ENCODE results near the gene SEPHS1.

SEPHS1 gene

DNA sequence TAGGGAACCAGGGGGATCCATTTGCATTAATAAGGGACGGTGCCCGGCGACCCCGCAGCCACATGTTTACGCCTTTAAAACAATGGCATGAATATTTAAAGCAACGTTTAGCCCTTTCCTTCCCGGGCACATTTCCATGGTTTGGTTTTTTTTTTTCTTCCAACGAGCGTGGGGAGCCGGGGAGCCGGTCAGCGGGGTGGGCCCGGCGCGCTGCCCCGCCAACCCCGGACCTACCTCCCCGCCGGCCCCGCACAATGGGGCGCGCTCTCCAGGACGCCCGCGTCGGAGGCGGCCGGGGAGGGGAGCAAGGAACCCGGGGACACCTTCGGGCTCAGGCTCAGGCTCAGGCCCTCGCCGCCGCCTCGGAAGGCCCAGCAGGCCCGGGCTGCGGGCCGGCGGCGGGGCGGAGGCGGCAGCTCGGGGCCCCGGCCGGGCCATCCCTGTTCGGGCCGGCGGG lies 1.0 kb downstream of the SEPHS1 start:
- Histone ChIP-seq H3K9ac (ENCODE audit: low read length in 5 of 5) (peak overlapping the region; percentile 69 to 87 (median 85)), H3K4me3 (ENCODE audit: low read depth in 1 of 5, low read length in 5 of 5) (peak overlapping the region; percentile 67 to 79 (median 72)), H3K36me3 (ENCODE audit: control insufficient read depth in 5 of 5, insufficient read depth in 5 of 5, low read length in 5 of 5) (peaks cover 0 to 7% (median 0%) of the 10 kb centered on the region in 5 donors), H3K9me3 (ENCODE audit: control insufficient read depth in 5 of 5, low read length in 5 of 5) (no peaks in the 10 kb centered on the region), H3K27ac (ENCODE audit: low read depth, low read length) (peak overlapping the region; percentile 87), H3K27me3 (ENCODE audit: control insufficient read depth in 5 of 5, insufficient read depth in 4 of 5, low read length in 5 of 5) (peaks cover 7 to 10% (median 8%) of the 10 kb centered on the region in 5 donors), H3K4me1 (ENCODE audit: control insufficient read depth in 5 of 5, insufficient read depth in 5 of 5, low read length in 5 of 5) (peaks cover 8 to 44% (median 41%) of the 10 kb centered on the region in 5 donors)

DNA sequence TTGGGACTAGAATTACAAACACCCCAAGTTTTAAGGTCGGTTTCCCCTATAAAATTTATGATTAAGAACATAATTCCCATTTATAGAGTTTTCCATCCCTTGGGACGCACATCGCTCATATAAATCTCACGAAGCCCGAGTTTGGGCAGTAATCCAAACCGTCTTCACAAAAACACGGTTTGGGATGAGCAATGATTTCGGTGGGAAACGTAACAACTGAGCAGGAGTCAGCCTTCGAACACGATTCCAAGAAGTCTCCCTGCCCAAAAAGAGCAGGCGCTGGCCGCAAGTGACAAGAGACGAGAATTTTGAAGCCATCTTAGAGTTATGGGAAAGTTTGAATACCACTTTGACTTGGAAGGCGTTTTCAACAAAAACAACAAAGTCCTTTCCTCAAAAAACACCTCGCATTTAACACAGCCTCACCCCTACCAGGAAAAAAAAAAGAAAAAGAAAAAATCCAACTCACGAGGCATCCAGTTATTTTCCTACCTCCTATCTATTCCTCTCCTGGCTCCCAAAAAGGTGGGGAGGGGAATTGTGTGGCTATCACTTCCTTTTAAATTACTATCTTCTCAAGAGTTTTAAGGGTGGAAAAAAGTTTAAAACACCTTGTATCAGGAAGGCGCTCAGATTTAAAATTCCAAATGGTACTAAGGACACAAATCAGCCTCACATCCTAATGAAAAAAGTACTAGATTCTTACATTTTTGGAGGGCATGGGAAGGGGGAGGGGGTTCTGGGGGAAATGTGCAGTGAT lies 1.6 kb downstream of the SEPHS1 start:
- Histone ChIP-seq H3K27ac (ENCODE audit: low read depth, low read length) (peak overlapping the region; percentile 87), H3K9ac (ENCODE audit: low read length in 5 of 5) (peak overlapping the region; percentile 69 to 87 (median 85)), H3K4me1 (ENCODE audit: control insufficient read depth in 5 of 5, insufficient read depth in 5 of 5, low read length in 5 of 5) (peaks cover 8 to 44% (median 39%) of the 10 kb centered on the region in 5 donors), H3K36me3 (ENCODE audit: control insufficient read depth in 5 of 5, insufficient read depth in 5 of 5, low read length in 5 of 5) (peaks cover 0 to 7% (median 0%) of the 10 kb centered on the region in 5 donors), H3K9me3 (ENCODE audit: control insufficient read depth in 5 of 5, low read length in 5 of 5) (no peaks in the 10 kb centered on the region), H3K27me3 (ENCODE audit: control insufficient read depth in 5 of 5, insufficient read depth in 4 of 5, low read length in 5 of 5) (peaks cover 1 to 4% (median 2%) of the 10 kb centered on the region in 5 donors), H3K4me3 (ENCODE audit: low read depth in 1 of 5, low read length in 5 of 5) (peak overlapping the region; percentile 67 to 79 (median 72))

DNA sequence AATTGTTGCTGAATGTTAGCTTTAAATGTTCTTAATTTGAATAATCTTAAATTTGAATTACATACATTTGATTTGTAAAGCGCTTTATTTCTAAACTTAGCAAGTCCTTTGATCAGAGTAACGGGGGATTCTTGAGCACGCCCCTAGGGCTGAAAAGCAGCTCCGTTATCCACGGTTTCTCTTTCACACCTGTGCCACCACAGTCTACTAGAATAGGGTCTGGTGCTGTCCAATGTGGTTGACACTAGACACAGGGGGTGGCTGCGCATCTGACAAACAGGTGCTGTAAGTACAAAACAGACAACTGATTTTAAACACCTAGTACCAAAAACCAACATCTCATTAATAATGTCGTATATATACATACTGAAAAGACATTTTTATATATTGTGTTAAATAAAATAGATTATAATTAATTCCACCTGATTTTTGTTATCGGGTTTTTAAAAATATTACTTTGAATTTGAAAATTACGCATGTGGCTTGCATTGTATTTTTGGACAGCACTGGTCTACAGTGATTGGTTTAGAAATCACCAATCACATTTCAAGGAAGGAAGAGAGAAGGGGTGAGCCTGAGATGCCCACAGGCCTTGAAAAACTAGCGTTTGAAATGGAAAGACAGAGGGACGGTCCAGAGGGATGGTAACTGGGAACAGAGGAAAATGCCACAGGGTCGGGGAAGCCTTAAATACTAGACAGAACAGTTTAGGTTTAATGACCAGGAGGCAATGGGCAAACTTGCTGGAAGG lies 7.3 kb downstream of the SEPHS1 start:
- no peak overlapping the region for H3K4me3 ChIP-seq (ENCODE audit: low read depth in 1 of 5, low read length in 5 of 5)
- H3K27me3 ChIP-seq (ENCODE audit: control insufficient read depth in 5 of 5, insufficient read depth in 4 of 5, low read length in 5 of 5), result no peaks in the 10 kb centered on the region
- peaks cover 0 to 16% (median 8%) of the 10 kb centered on the region in 5 donors for H3K36me3 ChIP-seq (ENCODE audit: control insufficient read depth in 5 of 5, insufficient read depth in 5 of 5, low read length in 5 of 5)
- peaks cover 3 to 33% (median 21%) of the 10 kb centered on the region in 5 donors for H3K4me1 ChIP-seq (ENCODE audit: control insufficient read depth in 5 of 5, insufficient read depth in 5 of 5, low read length in 5 of 5)
- H3K9me3 ChIP-seq (ENCODE audit: control insufficient read depth in 5 of 5, low read length in 5 of 5), result no peaks in the 10 kb centered on the region
- H3K27ac ChIP-seq (ENCODE audit: low read depth, low read length), result no peak overlapping the region
- no peak overlapping the region for H3K9ac ChIP-seq (ENCODE audit: low read length in 5 of 5)

DNA sequence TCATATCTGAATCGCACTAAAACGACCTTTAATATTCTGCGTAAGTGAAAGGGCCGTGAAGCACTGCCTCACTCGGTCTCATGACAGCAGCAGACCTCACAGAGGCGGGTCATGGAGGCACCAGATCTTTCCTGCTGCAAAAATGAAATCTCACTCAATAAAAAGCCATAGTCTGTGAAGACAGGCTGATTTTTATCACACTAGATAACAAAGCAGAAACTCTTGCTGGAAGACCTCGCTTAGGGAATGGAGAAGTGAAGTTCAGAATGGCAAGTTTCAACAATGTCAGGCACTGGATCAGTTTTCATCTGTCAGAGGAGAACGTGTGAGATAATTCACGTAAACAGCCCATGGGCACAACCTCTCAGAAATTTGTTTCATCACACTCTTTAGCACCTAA lies 8.0 kb downstream of the SEPHS1 start:
- Histone ChIP-seq H3K9ac (ENCODE audit: low read length in 5 of 5) (no peak overlapping the region), H3K27me3 (ENCODE audit: control insufficient read depth in 5 of 5, insufficient read depth in 4 of 5, low read length in 5 of 5) (no peaks in the 10 kb centered on the region), H3K4me1 (ENCODE audit: control insufficient read depth in 5 of 5, insufficient read depth in 5 of 5, low read length in 5 of 5) (peaks cover 2 to 26% (median 16%) of the 10 kb centered on the region in 5 donors), H3K36me3 (ENCODE audit: control insufficient read depth in 5 of 5, insufficient read depth in 5 of 5, low read length in 5 of 5) (peaks cover 0 to 18% (median 9%) of the 10 kb centered on the region in 5 donors), H3K9me3 (ENCODE audit: control insufficient read depth in 5 of 5, low read length in 5 of 5) (no peaks in the 10 kb centered on the region), H3K4me3 (ENCODE audit: low read depth in 1 of 5, low read length in 5 of 5) (no peak overlapping the region), H3K27ac (ENCODE audit: low read depth, low read length) (no peak overlapping the region)

DNA sequence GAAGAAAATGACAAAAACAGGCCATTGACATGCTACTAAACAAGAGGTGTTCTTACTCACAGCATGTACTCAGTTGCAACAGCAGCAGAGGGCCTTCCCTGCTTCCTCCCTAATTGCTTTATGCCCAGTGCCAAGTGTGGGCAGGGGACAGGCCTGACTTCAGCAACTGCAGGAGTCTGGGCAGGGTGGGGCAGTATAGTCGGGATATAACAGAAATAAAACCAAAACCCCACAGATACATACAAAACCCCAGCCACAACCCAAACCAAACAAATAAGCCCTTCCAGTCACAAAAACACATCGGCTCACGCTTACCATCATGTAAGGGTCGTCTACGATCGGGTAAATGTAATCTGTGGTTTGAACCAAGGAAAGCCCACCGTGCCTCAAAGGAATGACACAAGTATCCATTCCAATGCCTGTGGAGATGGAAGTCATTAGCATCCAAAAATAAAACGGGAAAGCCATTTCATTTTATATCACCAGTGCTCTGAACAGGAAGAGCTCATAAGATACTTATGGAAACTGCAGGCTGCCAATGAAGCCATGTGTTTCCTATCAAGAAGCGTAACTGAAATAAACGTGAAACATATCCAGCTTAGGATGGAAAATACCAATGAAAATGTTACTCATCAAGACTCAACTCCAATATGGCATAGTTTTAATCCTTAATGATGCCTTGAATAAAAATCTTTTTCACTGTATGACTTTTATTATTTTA lies 9.5 kb downstream of the SEPHS1 start:
- Histone ChIP-seq H3K27ac (ENCODE audit: low read depth, low read length) (peak overlapping the region; percentile 52), H3K4me1 (ENCODE audit: control insufficient read depth in 5 of 5, insufficient read depth in 5 of 5, low read length in 5 of 5) (peaks cover 2 to 23% (median 16%) of the 10 kb centered on the region in 5 donors), H3K27me3 (ENCODE audit: control insufficient read depth in 5 of 5, insufficient read depth in 4 of 5, low read length in 5 of 5) (no peaks in the 10 kb centered on the region), H3K36me3 (ENCODE audit: control insufficient read depth in 5 of 5, insufficient read depth in 5 of 5, low read length in 5 of 5) (peaks cover 0 to 26% (median 14%) of the 10 kb centered on the region in 5 donors), H3K9me3 (ENCODE audit: control insufficient read depth in 5 of 5, low read length in 5 of 5) (no peaks in the 10 kb centered on the region), H3K4me3 (ENCODE audit: low read depth in 1 of 5, low read length in 5 of 5) (peak overlapping the region; percentile 31 to 62 (median 43)), H3K9ac (ENCODE audit: low read length in 5 of 5) (peak overlapping the region in 2 of 5 donors; percentile 6 to 55)

DNA sequence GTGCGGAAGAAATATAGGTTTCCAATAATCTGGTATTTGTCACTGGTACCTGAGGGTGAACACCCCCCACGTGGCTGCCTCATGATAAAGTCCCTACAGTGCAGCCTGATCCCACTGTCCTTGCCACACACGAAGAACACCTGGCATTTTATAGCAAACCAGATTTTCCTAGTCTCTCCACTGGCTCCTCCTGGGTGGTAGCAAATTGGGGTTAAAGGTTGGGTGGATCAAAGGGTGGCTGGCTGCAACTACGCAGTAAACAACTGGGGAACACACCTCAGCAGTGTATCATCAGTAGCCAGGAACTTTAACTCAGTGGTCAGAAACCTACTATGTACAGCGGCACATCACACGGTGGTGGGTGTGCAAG lies 10.3 kb downstream of the SEPHS1 start:
- Histone ChIP-seq H3K27me3 (ENCODE audit: control insufficient read depth in 5 of 5, insufficient read depth in 4 of 5, low read length in 5 of 5) (no peaks in the 10 kb centered on the region), H3K4me1 (ENCODE audit: control insufficient read depth in 5 of 5, insufficient read depth in 5 of 5, low read length in 5 of 5) (peaks cover 2 to 23% (median 16%) of the 10 kb centered on the region in 5 donors), H3K4me3 (ENCODE audit: low read depth in 1 of 5, low read length in 5 of 5) (peak overlapping the region in 1 of 5 donors; percentile 62), H3K27ac (ENCODE audit: low read depth, low read length) (peak overlapping the region; percentile 52), H3K9ac (ENCODE audit: low read length in 5 of 5) (no peak overlapping the region), H3K36me3 (ENCODE audit: control insufficient read depth in 5 of 5, insufficient read depth in 5 of 5, low read length in 5 of 5) (peaks cover 0 to 33% (median 16%) of the 10 kb centered on the region in 5 donors), H3K9me3 (ENCODE audit: control insufficient read depth in 5 of 5, low read length in 5 of 5) (no peaks in the 10 kb centered on the region)

DNA sequence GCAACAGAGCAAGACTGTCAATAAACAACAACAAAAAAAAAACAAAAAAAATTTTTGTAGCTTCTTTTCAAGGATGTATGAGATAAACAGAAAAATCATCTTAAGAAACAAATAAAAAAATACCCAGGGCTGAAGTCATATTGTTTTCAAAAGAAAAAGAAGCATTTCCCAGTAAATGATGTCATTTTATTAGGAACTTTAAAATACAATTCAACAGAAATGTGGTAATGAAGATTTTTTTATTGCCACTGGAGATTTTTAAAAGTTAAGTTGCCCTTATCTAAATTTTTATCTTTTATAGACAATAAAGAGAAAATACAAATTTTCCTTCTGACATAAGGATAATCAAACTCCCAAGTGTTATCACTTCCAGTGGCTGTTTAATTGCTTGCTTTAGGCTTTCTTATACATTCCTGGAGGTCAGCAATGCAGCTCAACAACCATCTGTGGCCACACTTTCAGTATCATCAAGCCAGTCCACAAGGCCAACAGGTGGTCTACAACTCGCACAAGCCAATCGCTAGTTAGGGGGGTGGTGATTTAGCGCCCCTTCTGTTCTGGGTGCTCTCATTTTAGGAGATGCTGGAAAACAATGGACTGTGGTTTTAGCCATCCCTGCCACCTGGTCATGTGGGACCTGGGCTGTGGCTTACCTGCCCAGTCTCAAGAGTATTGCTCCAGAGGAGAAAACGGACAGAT lies 10.8 kb downstream of the SEPHS1 start:
- no peaks in the 10 kb centered on the region for H3K27me3 ChIP-seq (ENCODE audit: control insufficient read depth in 5 of 5, insufficient read depth in 4 of 5, low read length in 5 of 5)
- peaks cover 2 to 23% (median 16%) of the 10 kb centered on the region in 5 donors for H3K4me1 ChIP-seq (ENCODE audit: control insufficient read depth in 5 of 5, insufficient read depth in 5 of 5, low read length in 5 of 5)
- peaks cover 0 to 37% (median 19%) of the 10 kb centered on the region in 5 donors for H3K36me3 ChIP-seq (ENCODE audit: control insufficient read depth in 5 of 5, insufficient read depth in 5 of 5, low read length in 5 of 5)
- H3K9ac ChIP-seq (ENCODE audit: low read length in 5 of 5), result no peak overlapping the region
- peak overlapping the region; percentile 52 for H3K27ac ChIP-seq (ENCODE audit: low read depth, low read length)
- no peaks in the 10 kb centered on the region for H3K9me3 ChIP-seq (ENCODE audit: control insufficient read depth in 5 of 5, low read length in 5 of 5)
- H3K4me3 ChIP-seq (ENCODE audit: low read depth in 1 of 5, low read length in 5 of 5), result no peak overlapping the region

DNA sequence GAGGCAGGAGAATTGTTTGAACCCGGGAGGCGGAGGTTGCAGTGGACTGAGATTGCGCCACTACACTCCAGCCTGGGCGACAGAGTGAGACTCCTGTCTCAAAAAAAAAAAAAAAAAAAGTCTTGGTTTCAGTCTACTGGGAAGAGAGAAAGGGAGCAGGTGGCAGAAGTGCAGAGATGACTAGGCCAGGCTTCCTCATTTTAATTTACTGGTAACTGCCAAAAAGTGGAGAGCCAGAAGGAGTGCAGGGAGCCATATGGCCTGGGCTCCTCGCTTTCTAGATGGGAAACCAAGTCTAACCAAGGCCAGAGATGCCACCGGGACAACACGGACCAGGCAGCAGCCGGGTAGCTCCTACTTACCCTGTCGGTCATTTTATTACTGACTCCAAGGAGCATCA lies 12.2 kb downstream of the SEPHS1 start:
- Histone ChIP-seq H3K27me3 (ENCODE audit: control insufficient read depth in 5 of 5, insufficient read depth in 4 of 5, low read length in 5 of 5) (no peaks in the 10 kb centered on the region), H3K9ac (ENCODE audit: low read length in 5 of 5) (no peak overlapping the region), H3K4me3 (ENCODE audit: low read depth in 1 of 5, low read length in 5 of 5) (no peak overlapping the region), H3K27ac (ENCODE audit: low read depth, low read length) (no peak overlapping the region), H3K4me1 (ENCODE audit: control insufficient read depth in 5 of 5, insufficient read depth in 5 of 5, low read length in 5 of 5) (peaks cover 2 to 23% (median 16%) of the 10 kb centered on the region in 5 donors), H3K36me3 (ENCODE audit: control insufficient read depth in 5 of 5, insufficient read depth in 5 of 5, low read length in 5 of 5) (peaks cover 7 to 48% (median 26%) of the 10 kb centered on the region in 5 donors), H3K9me3 (ENCODE audit: control insufficient read depth in 5 of 5, low read length in 5 of 5) (no peaks in the 10 kb centered on the region)

DNA sequence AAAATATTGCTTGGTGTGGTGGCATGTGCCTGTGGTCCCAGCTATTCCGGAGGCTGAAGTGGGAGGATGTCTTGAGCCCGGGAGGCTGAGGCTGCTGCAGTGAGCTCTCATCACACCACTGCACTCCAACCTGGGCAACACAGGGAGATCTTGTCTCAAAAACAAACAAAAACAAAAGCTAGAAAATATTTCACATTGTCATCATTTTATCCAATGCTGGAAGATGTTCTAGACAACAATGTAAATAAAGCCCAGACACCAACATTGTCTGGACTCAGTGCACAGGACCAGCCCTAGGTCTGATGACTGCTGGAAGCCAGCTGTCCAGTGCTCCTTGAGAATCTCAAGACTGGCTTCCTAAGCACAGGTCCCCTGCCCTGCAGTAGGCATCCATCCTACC lies 13.5 kb downstream of the SEPHS1 start:
- H3K4me3 ChIP-seq (ENCODE audit: low read depth in 1 of 5, low read length in 5 of 5), result no peak overlapping the region

More for the DNA sequence above, 13.5 kb downstream of the SEPHS1 start:
- H3K9me3 ChIP-seq (ENCODE audit: control insufficient read depth in 5 of 5, low read length in 5 of 5), result no peaks in the 10 kb centered on the region
- H3K4me1 ChIP-seq (ENCODE audit: control insufficient read depth in 5 of 5, insufficient read depth in 5 of 5, low read length in 5 of 5), result peaks cover 2 to 18% (median 16%) of the 10 kb centered on the region in 5 donors
- no peak overlapping the region for H3K27ac ChIP-seq (ENCODE audit: low read depth, low read length)
- H3K36me3 ChIP-seq (ENCODE audit: control insufficient read depth in 5 of 5, insufficient read depth in 5 of 5, low read length in 5 of 5), result peaks cover 7 to 57% (median 33%) of the 10 kb centered on the region in 5 donors
- H3K27me3 ChIP-seq (ENCODE audit: control insufficient read depth in 5 of 5, insufficient read depth in 4 of 5, low read length in 5 of 5), result no peaks in the 10 kb centered on the region
- no peak overlapping the region for H3K9ac ChIP-seq (ENCODE audit: low read length in 5 of 5)

Measured in subcutaneous abdominal adipose tissue (tissue), 5 donors.